ENCODE results near the gene LDLRAD3. TPM values are rescaled to one million over a fixed set of nuclear protein-coding genes. Genes with fewer than 3 reads are reported as not detected.
"Not testable (repeated sequence)": the region's sequence is repeated elsewhere in the genome, so short reads cannot be mapped to it uniquely, and the experiment has no call there.

LDLRAD3 gene
- total RNA-seq, 1 experiment from 2014 or later, result 11.4 TPM

DNA sequence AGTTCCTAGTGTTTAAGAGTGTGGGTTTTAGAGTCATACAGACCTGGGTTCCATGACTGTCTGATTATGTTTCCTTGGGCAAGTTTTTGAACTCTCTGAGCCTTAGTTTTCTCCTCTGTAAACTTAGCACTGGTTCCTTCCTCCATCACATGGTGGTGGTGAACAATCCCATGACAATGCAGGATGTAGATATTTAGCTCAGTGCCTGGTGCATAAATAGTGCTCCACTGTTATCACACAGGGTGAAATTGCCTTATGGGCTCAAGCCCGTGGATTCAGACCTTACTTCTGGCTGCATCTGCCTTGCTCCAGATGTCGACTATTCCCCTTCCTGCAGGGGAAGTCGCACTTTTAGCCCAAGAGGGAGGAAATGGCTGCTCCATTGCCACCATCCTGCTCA, 62.7 kb downstream of the LDLRAD3 start:
- no peak for DNase-seq
- Histone ChIP-seq H3K36me3 (replicated peaks; ENCODE audit: control insufficient read depth, insufficient read depth, low read length) (no peaks in the 10 kb centered on the region), H3K27me3 (ENCODE audit: control insufficient read depth, insufficient read depth, low read length) (no peaks in the 10 kb centered on the region), H3K4me3 (ENCODE audit: insufficient read depth, low read depth, low read length) (no peak overlapping the region)

DNA sequence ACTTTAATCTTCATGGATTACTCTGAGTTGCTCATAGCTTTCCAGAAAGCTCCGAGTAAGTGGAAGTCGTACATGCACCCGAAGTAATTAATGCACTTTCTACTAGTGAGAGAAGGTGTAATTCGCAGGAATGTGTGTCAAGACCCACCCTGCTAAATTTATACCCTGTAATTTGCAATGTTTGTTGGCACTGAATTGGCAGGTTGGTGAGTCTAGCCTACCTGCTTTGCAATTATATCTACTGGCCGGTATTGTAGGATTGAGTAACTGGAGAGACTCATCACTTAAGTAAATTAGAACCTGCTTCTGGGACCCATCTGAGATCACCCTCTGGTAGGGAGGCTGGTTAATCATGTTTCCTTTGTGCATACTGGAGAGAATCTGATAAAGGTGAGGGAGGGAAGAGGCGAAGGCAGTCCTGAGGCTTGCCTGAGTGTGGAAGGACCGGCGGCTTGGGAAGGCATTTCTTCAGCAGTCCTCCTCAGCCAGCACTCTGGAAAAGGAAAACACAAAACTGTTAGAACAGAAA, 63.3 kb downstream of the LDLRAD3 start:
- Histone ChIP-seq H3K4me3 (ENCODE audit: insufficient read depth, low read depth, low read length) (no peak overlapping the region), H3K36me3 (replicated peaks; ENCODE audit: control insufficient read depth, insufficient read depth, low read length) (no peaks in the 10 kb centered on the region), H3K27me3 (ENCODE audit: control insufficient read depth, insufficient read depth, low read length) (no peaks in the 10 kb centered on the region)
- DNase-seq, result no peak

DNA sequence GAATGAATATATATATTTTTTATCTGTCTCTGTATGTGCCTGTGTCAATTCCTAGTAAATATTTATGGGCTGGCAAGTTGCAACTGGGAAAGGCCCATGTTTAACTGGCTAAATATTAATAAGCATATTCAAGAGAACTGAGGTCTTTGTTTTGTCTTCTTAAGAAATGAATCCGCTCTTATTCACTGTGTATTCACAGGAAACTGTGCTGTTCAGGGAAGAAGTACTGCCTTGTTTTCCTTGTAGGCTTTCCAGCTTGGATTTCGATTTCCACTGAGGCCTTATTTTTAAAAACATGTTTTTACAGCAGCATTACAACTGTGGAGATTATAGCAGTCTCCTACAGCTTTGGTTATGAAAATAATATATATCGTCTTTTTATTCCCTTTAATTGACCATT, 64.7 kb downstream of the LDLRAD3 start:
- Histone ChIP-seq H3K27me3 (ENCODE audit: control insufficient read depth, insufficient read depth, low read length) (no peaks in the 10 kb centered on the region), H3K36me3 (replicated peaks; ENCODE audit: control insufficient read depth, insufficient read depth, low read length) (no peaks in the 10 kb centered on the region), H3K4me3 (ENCODE audit: insufficient read depth, low read depth, low read length) (no peak overlapping the region)
- DNase-seq, result no peak

DNA sequence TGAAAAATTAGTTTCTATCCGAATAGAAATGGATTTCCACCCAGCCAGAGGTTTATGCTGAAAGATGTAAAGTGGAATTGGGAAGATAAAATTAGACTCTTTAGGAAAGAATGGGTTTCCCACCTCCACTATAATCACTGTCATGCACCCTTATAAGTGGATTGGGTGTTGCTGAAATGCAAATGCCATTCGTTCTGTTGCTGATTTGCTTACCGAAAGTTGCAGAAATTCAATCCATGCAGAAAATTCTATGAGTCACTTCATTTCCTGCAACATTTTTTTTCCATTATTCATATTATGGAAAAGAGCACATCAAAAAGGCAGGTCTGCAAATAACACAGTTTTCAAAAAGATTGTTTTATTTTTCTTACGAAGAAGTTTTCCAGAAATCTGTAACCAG, 65.6 kb downstream of the LDLRAD3 start:
- no peak for DNase-seq
- Histone ChIP-seq H3K4me3 (ENCODE audit: insufficient read depth, low read depth, low read length) (no peak overlapping the region), H3K36me3 (replicated peaks; ENCODE audit: control insufficient read depth, insufficient read depth, low read length) (no peaks in the 10 kb centered on the region), H3K27me3 (ENCODE audit: control insufficient read depth, insufficient read depth, low read length) (no peaks in the 10 kb centered on the region)

DNA sequence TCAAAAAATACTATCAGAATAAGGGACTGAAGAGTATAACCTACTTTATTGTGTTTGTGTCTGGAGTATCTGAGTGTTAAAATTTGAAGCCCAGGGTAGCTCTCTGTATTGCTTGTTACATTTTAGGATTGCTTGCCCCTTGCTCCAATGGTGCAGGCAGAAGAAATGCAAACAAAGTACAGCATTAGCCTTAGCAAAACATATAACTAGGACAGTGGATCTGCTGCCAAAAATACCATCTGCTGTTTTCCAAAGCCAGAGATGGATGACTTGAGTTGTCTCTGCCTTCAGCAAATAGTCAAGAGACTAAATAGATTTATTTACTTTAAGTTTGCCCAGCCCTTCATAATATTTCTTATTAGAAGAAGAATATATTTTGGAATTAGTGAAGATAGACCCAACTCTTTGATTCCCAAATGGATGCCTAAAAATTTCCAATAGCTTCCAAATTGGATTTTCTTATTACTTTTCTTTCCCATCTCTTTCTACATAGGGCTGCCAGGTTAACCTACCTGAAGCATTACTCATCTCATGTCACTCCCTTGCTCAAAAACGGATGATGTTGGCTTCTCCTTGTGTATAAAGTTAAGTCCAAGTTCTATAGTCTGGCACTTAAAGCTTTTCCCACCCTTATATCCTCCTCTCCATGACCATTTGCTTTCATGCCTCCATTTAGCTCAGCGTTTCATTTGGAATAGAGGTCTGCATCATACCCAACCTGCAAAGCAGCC, 66.3 kb downstream of the LDLRAD3 start:
- no peaks in the 10 kb centered on the region for H3K27me3 ChIP-seq (ENCODE audit: control insufficient read depth, insufficient read depth, low read length)
- no peak overlapping the region for H3K4me3 ChIP-seq (ENCODE audit: insufficient read depth, low read depth, low read length)
- H3K36me3 ChIP-seq (replicated peaks; ENCODE audit: control insufficient read depth, insufficient read depth, low read length), result no peaks in the 10 kb centered on the region
- no peak for DNase-seq

DNA sequence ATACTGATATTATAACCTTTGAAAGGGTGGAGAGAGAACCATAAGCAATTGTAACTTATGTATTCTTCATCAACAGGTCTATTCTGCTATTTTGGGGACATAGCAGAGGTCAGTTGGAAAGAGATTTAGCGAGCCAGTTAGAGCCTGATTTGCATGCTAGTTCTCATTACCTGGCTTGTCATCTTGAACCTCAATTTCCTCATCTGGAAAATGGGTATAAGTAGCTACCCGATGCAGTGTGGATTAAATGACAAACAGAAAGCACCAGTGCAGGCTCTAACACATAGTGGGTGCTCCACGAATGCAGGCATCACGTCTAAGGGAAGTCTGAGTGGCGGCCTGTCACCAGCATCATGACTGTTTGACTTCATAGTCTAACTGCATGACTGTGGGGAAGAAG, 67.7 kb downstream of the LDLRAD3 start:
- Histone ChIP-seq H3K4me3 (ENCODE audit: insufficient read depth, low read depth, low read length) (no peak overlapping the region), H3K36me3 (replicated peaks; ENCODE audit: control insufficient read depth, insufficient read depth, low read length) (no peaks in the 10 kb centered on the region), H3K27me3 (ENCODE audit: control insufficient read depth, insufficient read depth, low read length) (no peaks in the 10 kb centered on the region)
- DNase-seq, result no peak

DNA sequence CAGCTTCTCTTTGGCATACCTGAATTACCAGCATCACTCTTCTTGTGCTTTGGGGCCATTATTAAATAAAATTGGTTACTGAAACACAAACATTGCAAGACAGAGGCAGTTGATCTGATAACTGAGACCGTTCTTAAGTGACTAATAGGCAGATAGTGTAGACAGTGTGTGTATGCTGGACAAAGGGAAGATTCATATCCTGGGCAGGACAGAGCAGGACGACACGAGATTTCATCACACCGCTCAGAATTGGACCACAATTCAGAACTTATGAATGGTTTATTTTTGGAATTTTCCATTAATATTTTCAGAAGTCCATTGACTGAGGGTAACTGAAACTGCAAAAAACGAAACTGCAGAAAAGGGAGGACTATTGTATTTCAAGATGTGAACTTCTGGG, 68.6 kb downstream of the LDLRAD3 start:
- no peaks in the 10 kb centered on the region for H3K36me3 ChIP-seq (replicated peaks; ENCODE audit: control insufficient read depth, insufficient read depth, low read length)

DNA sequence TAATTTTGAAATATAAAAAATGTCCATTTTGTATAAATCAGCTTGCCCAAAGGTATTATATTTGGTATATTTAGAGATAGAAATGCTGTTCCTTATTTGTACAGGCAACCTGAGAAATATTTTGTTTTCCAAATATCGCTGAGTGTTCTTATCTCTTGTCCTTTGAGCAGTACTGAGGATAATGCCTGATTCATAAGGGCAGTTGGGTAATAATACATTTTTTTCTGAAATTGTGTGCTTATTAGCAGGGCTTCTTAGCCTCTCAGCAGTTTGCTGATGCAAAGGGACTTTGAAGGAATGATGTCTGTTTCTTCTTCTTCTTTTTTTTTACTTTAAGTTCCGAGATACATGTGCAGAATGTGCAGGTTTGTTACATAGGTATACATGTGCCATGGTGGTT, 69.1 kb downstream of the LDLRAD3 start:
- no peak overlapping the region for H3K4me3 ChIP-seq (ENCODE audit: insufficient read depth, low read depth, low read length)
- no peaks in the 10 kb centered on the region for H3K27me3 ChIP-seq (ENCODE audit: control insufficient read depth, insufficient read depth, low read length)
- no peak for DNase-seq
- H3K36me3 ChIP-seq (replicated peaks; ENCODE audit: control insufficient read depth, insufficient read depth, low read length), result no peaks in the 10 kb centered on the region

More for the DNA sequence above, 68.6 kb downstream of the LDLRAD3 start:
- Histone ChIP-seq H3K27me3 (ENCODE audit: control insufficient read depth, insufficient read depth, low read length) (no peaks in the 10 kb centered on the region), H3K4me3 (ENCODE audit: insufficient read depth, low read depth, low read length) (no peak overlapping the region)
- no peak for DNase-seq

DNA sequence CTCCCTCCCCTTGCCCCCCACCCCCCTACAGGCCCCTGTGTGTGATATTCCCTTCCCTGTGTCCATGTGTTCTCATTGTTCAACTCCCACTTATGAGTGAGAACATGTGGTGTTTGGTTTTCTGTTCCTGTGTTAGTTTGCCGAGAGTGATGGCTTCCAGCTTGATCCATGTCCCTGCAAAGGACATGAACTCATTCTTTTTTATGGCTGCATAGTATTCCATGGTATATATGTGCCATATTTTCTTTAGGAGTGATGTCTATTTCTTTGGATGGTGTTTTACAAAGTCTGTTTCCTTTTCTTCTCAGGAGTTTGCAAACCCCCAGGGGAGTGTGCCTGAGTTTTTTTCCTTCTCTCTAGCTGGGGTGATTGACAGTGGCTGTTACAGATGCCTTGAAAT, 69.6 kb downstream of the LDLRAD3 start:
- not testable (repeated sequence) for H3K36me3 ChIP-seq (replicated peaks; ENCODE audit: control insufficient read depth, insufficient read depth, low read length); DNase-seq; H3K27me3 ChIP-seq (ENCODE audit: control insufficient read depth, insufficient read depth, low read length); H3K4me3 ChIP-seq (ENCODE audit: insufficient read depth, low read depth, low read length)

DNA sequence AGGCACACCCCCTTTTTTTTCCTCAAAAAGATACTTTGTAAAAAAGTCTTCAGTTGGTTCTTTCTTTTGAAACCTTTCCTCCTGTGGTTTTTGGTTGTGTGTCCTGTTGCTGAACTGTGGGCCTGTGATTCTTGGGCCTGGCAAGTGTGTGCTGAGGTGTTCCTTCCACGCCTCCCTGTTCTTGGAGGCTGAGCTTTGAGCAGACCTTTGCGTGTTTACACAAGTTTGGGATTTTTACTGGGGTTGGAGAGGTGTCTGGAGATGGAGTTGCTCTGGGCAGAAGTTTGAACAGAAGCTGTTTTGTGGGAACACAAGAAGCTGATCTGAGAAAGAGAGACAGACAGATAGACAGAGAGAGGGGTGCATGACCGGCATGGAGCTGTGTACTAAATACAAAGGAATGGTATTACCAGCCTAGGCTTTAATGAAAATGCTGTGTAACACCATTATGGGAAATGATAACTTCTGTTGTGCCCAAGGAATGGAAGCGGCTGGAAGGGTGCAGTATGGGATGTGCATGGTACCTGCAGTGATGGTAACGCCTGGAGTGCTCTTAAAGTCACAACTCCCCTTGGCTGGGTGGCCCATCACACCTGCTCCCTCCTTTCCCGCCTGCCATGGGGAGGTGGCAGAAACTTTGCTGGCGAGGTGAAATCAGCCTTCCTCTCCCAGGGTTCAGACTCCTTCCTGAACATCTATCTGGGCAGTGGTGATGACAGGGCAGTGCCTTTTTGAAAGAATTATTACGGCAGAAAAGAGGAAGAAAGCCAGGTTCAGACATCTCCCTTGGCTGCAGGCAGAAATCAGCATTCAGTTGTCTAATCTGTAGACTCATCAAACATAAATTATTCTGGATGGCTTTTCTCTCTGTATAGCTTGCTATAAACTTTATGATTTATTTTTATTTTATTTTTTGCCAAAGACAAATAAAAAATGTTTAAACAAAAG, 70.4 kb downstream of the LDLRAD3 start:
- Histone ChIP-seq H3K4me3 (ENCODE audit: insufficient read depth, low read depth, low read length) (no peak overlapping the region), H3K27me3 (ENCODE audit: control insufficient read depth, insufficient read depth, low read length) (no peaks in the 10 kb centered on the region), H3K36me3 (replicated peaks; ENCODE audit: control insufficient read depth, insufficient read depth, low read length) (no peaks in the 10 kb centered on the region)
- DNase-seq, result no peak

DNA sequence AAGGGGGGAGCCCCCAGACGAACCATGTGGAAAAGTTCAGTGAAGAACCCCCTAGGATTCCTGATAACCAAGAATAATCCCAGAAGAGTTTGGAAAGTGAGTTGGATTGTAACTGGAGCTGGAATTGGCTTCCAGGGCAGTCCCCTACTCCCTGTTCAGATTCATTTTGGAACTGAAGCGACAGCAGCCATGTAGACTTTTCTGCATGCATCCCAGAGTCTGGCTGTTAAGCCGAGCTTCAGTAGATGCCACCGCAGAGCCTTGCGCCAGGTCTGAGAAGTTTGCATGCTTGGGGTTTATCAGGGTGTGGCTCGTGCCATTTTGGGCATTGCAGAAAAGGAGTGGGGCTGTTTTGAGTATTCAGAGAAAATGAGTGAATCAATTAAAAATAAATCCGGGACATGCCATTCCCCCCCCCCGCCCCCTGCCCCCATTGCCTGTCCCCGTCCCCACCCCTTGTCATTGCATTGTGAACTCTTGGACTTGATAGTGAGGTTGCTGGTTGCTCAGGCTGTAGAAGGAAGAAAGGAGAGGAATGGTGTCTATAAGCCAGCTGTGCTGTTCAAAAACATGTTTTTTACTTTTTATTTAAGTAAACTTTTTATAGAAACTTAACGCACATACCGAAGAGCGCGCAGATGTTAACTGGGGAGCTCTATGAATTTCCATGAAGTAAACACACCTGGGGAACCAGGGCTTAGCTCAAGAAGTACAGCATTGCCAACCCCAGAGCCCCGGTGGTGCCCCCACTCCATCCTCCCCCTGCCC, 71.2 kb downstream of the LDLRAD3 start:
- Histone ChIP-seq H3K4me3 (ENCODE audit: insufficient read depth, low read depth, low read length) (no peak overlapping the region), H3K27me3 (ENCODE audit: control insufficient read depth, insufficient read depth, low read length) (no peaks in the 10 kb centered on the region), H3K36me3 (replicated peaks; ENCODE audit: control insufficient read depth, insufficient read depth, low read length) (no peaks in the 10 kb centered on the region)
- DNase-seq, result no peak

DNA sequence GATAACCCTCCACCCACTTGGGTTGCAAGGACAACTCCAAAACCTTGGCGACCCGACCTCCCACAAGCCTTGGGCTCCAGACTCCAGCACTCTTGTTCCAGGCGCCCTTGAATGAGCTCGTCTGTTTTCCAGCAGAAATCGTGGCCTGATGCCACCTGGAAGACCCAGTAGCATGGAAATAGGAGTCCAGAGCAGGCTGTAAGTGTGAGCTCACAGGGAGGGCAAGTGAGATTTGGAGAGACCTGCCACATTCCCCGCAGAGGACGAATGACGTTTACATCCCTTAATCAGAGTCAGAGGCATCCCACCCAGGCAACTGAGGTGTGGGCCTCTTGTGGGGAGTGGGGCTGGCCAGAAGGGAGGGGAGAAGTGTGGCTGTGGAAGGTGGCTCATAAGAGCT, 71.9 kb downstream of the LDLRAD3 start:
- Histone ChIP-seq H3K27me3 (ENCODE audit: control insufficient read depth, insufficient read depth, low read length) (no peaks in the 10 kb centered on the region), H3K36me3 (replicated peaks; ENCODE audit: control insufficient read depth, insufficient read depth, low read length) (no peaks in the 10 kb centered on the region), H3K4me3 (ENCODE audit: insufficient read depth, low read depth, low read length) (no peak overlapping the region)
- no peak for DNase-seq

DNA sequence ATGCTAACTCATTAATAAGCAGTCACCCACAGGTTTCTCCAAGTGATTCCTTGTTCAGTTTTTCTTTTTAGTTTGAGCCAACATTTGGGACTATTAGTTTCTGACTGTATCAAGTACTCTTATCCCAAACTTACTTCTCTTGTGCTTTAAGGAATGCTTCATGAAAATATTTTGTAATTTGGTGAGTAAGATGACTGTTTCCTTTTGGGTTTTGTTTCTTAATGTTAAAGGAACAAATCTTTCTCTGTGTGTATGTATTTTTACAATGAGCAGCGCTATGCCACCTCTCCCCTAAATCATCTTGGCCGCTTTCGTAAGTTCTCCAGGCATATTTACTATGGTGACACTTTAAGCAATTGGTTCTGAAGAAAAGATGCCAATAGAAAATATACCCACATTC, 72.4 kb downstream of the LDLRAD3 start:
- Histone ChIP-seq H3K4me3 (ENCODE audit: insufficient read depth, low read depth, low read length) (no peak overlapping the region), H3K36me3 (replicated peaks; ENCODE audit: control insufficient read depth, insufficient read depth, low read length) (no peaks in the 10 kb centered on the region), H3K27me3 (ENCODE audit: control insufficient read depth, insufficient read depth, low read length) (no peaks in the 10 kb centered on the region)
- DNase-seq, result no peak

DNA sequence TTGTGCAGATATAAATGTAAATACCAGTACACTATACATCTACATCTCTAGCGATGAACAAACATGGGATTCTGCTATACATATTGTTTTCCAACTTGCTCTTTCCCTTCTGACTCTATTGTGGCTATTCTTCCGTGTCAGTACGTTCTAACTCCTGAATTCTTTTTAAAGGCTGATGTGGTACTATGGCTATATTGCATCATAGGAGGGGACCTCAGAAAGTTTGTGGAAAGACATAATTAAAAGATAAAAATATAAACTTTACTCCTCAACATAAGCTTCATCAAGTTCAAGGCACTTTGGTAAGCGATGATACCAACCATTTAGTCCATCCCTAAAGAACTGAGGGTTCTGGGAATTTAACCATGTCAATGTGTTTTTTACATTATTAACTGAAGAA, 72.8 kb downstream of the LDLRAD3 start:
- Histone ChIP-seq H3K4me3 (ENCODE audit: insufficient read depth, low read depth, low read length) (no peak overlapping the region), H3K27me3 (ENCODE audit: control insufficient read depth, insufficient read depth, low read length) (no peaks in the 10 kb centered on the region), H3K36me3 (replicated peaks; ENCODE audit: control insufficient read depth, insufficient read depth, low read length) (no peaks in the 10 kb centered on the region)
- DNase-seq, result no peak

Data from H7 (cell line).